ENCODE data around the gene KCNH2. TPM values are rescaled to one million over a fixed set of nuclear protein-coding genes. Genes with fewer than 3 reads are reported as not detected.

Gene KCNH2
- total and polyA plus RNA-seq, 12 donors = 1.1 to 18.7 (median 5.0) TPM

- H3K4me1 ChIP-seq (replicated peaks in 1 of 2) = peaks cover 0 to 15% of the 10 kb centered on the region in 2 donors
- H3K9me3 ChIP-seq (replicated peaks in 1 of 3) = no peaks in the 10 kb centered on the region
- TF ChIP-seq, protein P1, sequence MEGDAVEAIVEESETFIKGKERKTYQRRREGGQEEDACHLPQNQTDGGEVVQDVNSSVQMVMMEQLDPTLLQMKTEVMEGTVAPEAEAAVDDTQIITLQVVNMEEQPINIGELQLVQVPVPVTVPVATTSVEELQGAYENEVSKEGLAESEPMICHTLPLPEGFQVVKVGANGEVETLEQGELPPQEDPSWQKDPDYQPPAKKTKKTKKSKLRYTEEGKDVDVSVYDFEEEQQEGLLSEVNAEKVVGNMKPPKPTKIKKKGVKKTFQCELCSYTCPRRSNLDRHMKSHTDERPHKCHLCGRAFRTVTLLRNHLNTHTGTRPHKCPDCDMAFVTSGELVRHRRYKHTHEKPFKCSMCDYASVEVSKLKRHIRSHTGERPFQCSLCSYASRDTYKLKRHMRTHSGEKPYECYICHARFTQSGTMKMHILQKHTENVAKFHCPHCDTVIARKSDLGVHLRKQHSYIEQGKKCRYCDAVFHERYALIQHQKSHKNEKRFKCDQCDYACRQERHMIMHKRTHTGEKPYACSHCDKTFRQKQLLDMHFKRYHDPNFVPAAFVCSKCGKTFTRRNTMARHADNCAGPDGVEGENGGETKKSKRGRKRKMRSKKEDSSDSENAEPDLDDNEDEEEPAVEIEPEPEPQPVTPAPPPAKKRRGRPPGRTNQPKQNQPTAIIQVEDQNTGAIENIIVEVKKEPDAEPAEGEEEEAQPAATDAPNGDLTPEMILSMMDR (IDR thresholded peaks at IDR 0.05) = peak in 2 of 6 experiments; percentile 18 to 25
- no peak for TF ChIP-seq POLR2A (IDR thresholded peaks at IDR 0.05)
- DNase-seq = no peak
- H3K27ac ChIP-seq = no peak overlapping the region
- H3K36me3 ChIP-seq (replicated peaks in 1 of 2) = no peaks in the 10 kb centered on the region
- WGBS, 4 donors = 80 to 100% (median 98%) methylated on average over 1 of the region's 1 CpG
- no peaks in the 10 kb centered on the region for H3K27me3 ChIP-seq
- intact Hi-C loops (cut with DNase I) = no loop called here
- no peak overlapping the region for H3K4me3 ChIP-seq
Measured at GRCh38 chr7:150966002-150966401, 12.1 kb downstream of the KCNH2 start.

GRCh38 chr7:150965273-150965830, 12.8 kb downstream of the KCNH2 start:
- TF ChIP-seq, protein P1 (IDR thresholded peaks at IDR 0.05) = no peak
- no peak for TF ChIP-seq POLR2A (IDR thresholded peaks at IDR 0.05)
- 66 to 78% (median 68%) methylated on average over 11 to 16 of the region's 16 CpGs for WGBS, 4 donors

GRCh38 chr7:150964593-150965111, 13.5 kb downstream of the KCNH2 start:
- TF ChIP-seq POLR2A (IDR thresholded peaks at IDR 0.05) = no peak
- TF ChIP-seq, protein P1 (IDR thresholded peaks at IDR 0.05) = peak in 5 of 6 experiments; percentile 9 to 43 (median 15)
- Histone ChIP-seq H3K4me1 (replicated peaks in 1 of 2) (peaks cover 0 to 15% of the 10 kb centered on the region in 2 donors), H3K27ac (peak overlapping the region in 1 of 5 donors; percentile 56), H3K9me3 (replicated peaks in 1 of 3) (no peaks in the 10 kb centered on the region), H3K27me3 (no peaks in the 10 kb centered on the region), H3K4me3 (no peak overlapping the region), H3K36me3 (replicated peaks in 1 of 2) (no peaks in the 10 kb centered on the region)
- WGBS, 4 donors = 46 to 57% (median 49%) methylated on average over 7 to 16 of the region's 16 CpGs
- DNase-seq = peak in 6 of 7 donors; percentile 36 to 94 (median 58)
- intact Hi-C loops (cut with DNase I) = no loop called here

More at GRCh38 chr7:150965273-150965830, 12.8 kb downstream of the KCNH2 start:
- Histone ChIP-seq H3K27me3 (no peaks in the 10 kb centered on the region), H3K4me1 (replicated peaks in 1 of 2) (peaks cover 0 to 15% of the 10 kb centered on the region in 2 donors), H3K36me3 (replicated peaks in 1 of 2) (no peaks in the 10 kb centered on the region), H3K27ac (peak overlapping the region in 1 of 5 donors; percentile 30), H3K4me3 (no peak overlapping the region), H3K9me3 (replicated peaks in 1 of 3) (no peaks in the 10 kb centered on the region)
- intact Hi-C loops (cut with DNase I) = no loop called here
- DNase-seq = no peak

DNA sequence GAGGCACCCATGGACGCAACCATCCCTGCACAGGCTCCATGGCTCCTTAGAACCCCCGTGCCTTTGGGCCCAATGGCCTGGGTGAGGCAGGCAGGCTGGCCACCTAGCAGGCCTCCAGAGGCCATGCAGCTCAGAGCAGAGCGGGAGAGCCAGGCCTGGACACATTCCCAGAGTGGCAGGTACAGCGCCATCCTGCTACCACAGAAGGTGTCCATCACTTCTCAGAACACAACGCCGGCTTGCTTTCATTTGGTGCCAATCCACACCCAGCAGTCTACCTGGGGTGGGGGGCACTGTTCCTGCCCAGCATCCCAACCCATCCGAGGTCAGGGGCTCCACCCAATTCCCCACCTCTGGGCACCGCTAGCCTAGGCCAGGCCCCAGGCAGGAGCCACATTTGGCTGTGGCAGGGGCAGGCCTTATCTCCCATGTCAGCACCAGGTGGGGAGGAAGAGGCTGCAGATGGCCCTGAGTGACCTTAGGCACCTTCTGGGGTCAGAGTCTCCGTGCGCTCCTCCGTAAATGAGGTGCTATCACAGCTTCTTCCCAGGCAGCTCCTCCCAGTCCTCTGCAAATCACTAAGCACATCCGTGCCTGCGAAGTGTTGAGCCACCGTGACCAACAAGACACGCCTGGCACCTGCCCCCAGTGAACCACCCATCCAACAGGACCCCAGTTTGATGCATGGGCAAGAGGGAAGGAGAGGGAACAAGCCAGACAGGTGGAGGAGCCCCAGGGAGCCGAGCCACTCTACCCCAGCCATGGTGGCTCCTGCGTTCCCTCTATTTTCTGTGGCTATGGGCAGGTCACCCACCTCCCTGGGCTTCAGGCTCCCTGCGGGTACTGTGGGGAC, 14.2 kb downstream of the KCNH2 start:
- intact Hi-C loops (cut with DNase I) = no loop called here
- peaks cover 0 to 15% of the 10 kb centered on the region in 2 donors for H3K4me1 ChIP-seq (replicated peaks in 1 of 2)
- H3K27me3 ChIP-seq = no peaks in the 10 kb centered on the region
- no peak overlapping the region for H3K4me3 ChIP-seq
- WGBS, 4 donors = 73 to 84% (median 81%) methylated on average over 11 to 18 of the region's 18 CpGs
- no peak for DNase-seq
- no peak for TF ChIP-seq POLR2A (IDR thresholded peaks at IDR 0.05)
- TF ChIP-seq, protein P1 (IDR thresholded peaks at IDR 0.05) = no peak
- peak overlapping the region in 1 of 5 donors; percentile 56 for H3K27ac ChIP-seq
- H3K9me3 ChIP-seq (replicated peaks in 1 of 3) = no peaks in the 10 kb centered on the region
- no peaks in the 10 kb centered on the region for H3K36me3 ChIP-seq (replicated peaks in 1 of 2)

Data from adrenal gland (tissue), 12 donors.